NOMO-1 treated with DMSO at 0.1 percent for 48 hours (cell line): Measurements from ENCODE around the gene HMCES.

Source experiments
- DNase-seq: peaks from one replicate; lab custom pipeline; 2025; ENCODE audit not compliant: unreplicated experiment; lab: John Stamatoyannopoulos, UW

The HMCES gene, protein sequence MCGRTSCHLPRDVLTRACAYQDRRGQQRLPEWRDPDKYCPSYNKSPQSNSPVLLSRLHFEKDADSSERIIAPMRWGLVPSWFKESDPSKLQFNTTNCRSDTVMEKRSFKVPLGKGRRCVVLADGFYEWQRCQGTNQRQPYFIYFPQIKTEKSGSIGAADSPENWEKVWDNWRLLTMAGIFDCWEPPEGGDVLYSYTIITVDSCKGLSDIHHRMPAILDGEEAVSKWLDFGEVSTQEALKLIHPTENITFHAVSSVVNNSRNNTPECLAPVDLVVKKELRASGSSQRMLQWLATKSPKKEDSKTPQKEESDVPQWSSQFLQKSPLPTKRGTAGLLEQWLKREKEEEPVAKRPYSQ

DNA sequence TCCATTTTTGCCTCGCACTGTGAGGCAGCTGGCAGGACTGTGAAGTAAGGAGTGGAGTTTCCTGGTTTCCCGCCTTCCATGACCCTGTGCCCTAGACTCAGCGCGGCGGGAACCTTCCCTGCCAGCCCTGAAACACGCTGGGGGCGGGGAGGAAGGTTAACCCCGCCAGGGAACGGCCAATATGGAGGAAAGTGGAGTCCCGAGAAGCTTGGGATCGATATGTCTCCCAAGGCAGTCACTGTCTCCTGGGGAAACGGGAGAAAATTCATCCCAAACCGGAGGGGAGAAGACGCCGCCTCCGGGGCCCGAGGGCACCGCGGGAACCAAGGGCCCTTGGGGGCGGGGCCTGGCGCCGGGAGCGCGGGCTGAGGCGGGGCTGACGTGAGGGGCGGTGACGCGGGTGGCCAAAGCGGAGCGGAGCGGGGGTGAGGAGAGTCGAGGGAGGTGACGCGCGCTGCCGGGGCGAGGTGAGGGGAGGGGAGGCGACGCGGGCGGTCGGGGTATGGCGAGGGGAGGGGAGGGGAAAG lies at the start of gene HMCES:
Gene HMCES (plus strand): TSS at position 432 of the 527 bp plus-strand sequence. CDS start 863 bp downstream, outside the sequence.
- peak; percentile 94 for DNase-seq

DNA sequence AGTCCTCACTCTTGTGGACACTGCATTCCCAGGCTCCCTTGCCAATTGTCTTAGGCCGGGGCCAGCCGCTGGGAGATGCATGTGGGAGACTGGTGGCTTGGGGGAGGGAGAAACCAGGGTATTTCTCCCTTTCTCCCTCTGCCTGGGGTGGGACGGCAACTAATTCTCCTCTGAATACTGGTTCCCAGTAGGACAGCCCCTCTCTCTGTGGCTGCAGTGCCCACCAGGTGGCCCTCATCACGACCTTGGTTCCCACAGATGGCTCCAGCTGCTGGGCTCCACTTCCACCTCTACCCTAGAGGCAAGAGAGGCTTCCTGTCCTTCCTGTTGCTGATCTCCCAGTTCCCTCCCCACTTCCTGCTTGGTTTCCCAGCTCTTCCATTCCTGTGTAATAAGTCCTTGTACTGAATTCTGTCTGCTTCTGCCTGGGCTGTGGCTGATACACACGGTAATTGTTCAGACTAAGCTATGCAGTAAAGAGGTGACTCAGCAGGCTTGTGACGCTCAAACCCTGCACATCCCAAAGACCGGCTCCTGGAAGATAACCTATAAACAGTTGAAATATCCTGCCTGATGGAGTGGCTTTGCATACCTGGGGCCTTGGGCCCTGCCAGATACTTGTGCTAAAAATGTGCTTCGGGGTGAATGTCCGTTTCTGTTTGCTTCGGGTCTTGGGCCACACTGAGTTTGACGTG lies 49.6 kb upstream of the HMCES start:
- DNase-seq, result peak; percentile 35

DNA sequence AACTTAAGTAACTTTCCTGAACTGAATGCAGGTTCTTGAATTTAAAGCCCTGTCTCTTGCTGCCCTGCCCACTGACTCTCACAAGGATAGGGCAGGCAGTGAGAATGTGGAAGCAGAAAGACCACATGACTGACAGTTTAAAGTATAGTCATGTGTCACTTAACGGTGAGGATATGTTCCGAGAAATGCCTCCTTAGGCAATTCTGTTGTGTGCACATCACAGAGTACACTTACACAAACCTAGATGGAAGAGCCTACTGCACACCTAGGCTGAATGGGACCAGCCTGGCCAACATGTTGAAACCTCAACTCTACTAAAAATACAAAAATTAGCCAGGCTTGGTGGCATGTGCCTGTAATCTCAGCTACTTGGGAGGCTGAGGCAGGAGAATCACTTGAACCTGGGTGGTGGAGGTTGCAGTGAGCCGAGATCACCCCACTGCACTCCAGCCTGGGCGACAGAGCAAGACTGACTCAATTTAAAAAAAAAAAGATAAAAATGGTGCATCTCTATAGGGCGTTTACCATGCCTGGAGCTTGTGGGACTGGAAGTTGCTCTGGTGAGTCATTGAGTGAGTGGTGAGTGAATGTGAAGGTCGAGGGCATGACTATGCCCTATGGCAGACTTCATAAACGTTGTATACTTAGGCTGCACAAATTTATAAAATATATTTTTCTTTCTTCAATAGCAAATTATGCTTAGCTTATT lies 48.2 kb upstream of the HMCES start:
- DNase-seq, result peak; percentile 98

DNA sequence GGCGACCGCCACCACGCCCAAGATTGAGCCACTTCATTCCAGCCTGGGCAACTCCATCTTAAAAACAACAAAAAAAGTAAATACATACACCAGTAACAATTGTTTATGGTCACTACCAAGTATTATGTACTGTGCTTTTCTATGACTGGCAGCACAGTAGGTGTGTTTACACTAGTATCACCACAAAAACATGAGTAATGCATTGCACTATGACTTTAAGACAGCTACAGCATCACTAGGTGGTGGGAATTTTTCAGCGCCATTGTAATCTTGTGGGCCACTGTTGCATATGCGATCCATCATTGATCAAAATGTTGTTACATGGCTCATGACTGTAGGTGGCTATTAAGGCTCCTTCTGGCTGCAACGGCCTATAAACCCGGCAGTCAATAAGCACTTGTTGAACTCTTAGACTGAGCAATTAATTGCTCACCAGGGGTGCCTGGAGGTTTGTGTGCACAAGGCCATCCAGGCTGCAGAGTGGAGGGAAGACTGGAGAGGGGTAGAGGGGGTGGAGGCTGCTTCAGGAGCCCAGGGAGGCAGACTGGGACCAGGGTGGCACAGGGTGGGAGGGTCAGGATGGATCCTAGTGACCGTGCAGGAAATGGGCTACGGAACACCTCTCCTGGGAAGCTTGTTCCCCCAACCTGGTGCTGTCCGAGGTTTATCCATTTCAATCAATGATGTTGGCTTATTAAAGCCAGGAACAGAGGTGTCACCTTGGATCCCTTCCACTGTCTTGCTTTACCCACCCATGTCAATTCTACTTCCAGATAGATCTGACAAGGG lies 47.1 kb upstream of the HMCES start:
- no peak for DNase-seq

DNA sequence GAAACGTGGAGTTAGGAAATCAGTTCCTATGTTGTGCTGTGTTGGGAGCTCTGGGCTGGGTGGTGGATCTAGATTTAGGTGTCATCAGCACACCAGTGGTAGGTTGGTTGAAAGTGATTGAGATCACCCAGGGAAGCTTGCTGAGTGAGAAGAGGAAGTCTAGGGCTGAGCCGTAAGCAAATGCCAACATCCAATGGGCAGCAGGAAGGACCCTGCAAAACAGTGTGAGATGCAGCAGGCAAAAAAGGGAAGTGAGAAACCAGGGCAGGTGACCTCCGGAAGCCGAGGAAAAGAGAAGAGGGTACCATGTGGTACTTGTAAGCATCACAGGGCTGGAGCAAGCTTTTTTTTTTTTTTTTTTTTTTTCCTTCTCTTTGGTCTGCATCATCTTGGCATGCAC lies 45.1 kb upstream of the HMCES start:
- peak; percentile 100 for DNase-seq

DNA sequence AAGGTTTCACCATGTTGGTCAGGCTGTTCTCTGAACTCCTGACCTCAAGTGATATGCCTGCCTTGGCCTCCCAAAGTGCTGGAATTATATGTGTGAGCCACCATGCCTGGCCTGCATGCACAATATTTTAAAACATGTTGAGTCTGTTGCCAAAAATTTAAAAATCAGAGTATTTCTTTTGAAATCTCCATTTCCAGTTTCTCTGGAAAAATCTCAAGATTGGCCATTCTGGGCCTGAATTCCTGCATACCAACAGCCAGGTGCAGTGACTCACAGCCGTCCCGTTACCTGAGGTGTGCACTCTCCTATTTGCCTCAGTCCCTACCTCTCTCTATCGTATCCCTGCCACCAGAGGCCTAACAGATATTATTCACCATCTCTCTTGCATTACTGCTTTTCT lies 44.2 kb upstream of the HMCES start:
- DNase-seq, result no peak

DNA sequence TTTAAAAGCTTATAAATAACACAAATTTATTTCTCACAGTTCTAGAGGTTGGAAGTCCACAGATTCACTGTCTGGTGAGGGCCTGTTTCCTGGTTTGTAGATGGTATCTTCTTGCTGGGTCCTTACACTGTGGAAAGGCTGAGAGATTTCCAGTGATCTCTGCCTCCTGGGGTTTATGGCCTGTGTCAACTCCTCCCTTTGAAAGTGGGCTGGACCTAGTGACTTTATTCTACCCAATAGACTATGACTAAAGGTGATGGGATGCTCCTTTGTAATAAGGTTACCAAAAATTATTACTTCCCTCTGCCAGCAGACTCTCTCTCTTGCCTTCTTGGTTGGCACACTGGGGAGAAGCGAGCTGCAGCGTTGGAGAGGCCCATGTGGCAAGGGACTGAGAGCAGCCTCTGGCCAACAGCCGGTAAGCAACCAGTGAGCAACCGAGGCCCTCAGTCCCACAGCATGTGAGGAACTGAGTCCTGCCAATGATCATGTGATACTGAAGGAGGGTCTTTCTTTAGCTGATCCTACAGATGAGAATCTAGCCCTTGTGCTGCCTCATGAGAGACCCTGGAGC lies 43.2 kb upstream of the HMCES start:
- no peak for DNase-seq

DNA sequence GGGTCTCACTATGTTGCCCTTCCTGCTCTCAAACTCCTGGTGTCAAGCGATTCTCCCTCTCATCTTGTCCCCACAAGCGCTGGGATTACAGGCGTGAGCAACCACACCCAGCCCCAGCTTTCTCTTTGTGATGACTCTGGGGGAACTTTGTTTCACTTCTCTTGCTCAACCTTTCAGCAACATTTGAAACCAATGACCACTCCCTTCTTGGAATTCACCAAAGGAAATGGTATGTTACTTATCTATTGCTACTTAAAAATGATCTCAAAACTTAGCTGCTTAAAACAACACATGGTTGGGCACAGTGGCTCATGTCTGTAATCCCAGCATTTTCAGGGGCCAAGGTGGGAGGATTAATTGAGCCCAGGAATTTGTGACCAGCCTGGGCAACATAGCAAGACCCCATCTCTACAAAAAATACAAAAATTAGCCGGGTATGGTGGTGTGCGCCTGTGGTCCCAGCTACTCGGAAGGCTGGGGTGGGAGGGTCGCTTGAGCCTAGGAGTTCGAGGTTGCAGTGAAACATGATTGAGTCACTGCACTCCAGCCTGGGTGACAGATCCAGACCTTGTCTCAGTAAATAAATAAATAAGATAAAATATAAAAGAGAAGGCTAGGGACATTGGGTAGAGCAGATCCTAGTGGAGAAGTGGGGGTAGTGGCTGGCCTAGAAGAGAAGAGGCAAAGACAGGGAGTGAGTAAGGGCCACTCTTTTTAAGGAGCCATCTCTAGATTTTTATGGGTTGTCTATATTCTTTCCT lies 39.5 kb upstream of the HMCES start:
- peak; percentile 95 for DNase-seq

DNA sequence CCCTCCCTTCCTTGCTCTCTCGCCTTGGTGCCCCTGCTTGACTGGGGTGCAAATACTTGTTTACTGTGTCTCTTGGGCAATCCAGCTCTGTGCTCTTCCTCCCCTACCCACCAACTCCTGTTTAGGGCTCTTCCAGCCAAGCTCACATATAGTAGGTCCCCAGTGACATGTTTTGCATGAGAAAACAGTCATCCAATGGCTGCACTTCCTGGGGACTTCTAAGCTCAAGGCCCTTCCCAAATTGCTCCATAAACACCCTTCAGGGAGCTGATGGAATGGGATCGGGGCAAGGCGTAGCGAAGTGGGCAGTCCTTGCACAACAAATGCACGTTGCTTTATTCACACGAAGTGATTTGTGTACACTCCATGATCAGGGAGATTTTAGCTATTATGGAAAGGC lies 38.7 kb upstream of the HMCES start:
- DNase-seq, result no peak

DNA sequence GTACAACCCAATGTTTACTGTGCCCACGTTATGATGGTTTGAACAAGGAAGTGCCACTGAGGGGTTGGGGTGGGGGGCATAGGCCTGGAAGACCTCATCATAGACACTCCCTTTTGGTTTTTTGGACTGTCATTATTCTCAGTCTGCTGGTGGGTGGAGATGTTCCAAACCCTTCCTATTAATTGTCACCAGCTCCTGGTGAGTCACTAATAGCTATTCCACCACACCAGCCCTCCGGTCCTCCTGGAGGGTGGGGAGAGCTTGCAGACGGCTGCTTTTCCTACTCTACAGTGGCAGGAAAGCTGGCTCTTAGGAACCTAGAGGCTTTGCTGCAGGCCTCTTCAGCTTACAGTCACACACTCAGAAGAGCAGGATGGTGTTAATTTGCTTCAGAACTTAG lies 38.2 kb upstream of the HMCES start:
- no peak for DNase-seq

DNA sequence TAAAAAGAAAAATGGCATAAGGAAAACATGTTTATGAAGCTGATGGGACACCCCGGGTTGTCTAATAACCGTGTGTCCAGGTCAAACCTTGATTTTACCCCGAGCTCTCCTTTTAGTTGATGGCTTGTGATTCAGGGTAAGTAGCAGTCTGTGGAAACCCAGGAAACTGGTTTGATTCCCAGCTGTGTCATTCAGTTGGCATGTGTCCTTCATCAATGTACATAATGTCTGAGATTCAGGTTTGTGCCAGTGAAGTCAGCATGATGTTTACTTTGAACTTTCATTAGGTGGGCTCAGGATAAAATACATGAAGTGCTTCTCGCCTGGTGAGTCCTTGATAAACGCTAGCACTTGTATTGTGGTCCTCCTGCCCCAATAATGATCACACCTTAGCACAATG lies 33.5 kb upstream of the HMCES start:
- DNase-seq, result no peak

DNA sequence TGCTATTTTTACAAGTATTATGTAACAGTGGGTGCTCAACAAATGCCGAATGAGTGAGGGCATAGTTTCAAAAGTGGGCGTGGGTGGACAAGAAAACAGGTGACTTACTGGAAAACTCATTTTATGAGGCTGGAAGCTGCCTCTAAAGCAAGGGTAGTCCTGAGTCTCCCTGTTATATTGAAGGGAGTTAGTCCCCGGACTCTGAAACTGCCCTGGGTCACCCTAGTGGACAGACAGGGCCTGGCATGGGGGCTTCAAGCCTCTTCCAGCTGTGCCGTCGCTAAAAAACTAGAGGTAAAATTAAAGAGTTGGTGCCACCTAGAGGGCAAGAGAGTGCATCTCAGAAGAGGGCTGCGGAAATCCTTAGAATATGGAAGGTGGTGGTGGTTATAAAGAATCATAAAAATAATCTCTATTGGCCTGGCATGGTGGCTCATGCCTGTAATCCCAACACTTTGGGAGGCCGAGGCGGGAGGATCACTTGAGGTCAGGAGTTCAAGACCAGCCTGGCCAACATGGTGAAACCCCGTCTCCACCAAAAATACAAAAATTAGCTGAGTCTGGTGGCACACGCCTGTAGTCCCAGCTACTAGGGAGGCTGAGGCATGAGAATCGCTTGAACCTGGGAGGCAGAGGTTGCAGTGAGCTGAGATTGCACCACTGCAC lies 32.9 kb upstream of the HMCES start:
- DNase-seq, result peak; percentile 99

DNA sequence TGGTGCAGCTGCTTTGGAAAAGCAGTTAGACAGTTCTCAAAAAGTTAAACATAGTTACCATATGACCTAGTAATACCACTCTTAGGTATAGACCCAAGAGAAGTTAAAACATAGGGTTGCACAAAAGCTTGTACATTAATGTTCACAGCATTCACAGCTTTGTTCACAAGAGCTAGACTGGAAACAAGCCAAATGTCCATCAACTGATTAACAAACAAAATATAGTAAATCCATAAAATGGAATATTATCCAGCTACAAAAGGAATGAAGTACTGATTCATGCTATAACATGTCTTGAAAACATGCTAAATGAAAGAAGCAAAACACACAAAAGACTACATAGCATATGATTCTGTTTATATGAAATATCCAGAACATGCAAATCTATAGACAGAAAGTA lies 32.0 kb upstream of the HMCES start:
- DNase-seq, result no peak

DNA sequence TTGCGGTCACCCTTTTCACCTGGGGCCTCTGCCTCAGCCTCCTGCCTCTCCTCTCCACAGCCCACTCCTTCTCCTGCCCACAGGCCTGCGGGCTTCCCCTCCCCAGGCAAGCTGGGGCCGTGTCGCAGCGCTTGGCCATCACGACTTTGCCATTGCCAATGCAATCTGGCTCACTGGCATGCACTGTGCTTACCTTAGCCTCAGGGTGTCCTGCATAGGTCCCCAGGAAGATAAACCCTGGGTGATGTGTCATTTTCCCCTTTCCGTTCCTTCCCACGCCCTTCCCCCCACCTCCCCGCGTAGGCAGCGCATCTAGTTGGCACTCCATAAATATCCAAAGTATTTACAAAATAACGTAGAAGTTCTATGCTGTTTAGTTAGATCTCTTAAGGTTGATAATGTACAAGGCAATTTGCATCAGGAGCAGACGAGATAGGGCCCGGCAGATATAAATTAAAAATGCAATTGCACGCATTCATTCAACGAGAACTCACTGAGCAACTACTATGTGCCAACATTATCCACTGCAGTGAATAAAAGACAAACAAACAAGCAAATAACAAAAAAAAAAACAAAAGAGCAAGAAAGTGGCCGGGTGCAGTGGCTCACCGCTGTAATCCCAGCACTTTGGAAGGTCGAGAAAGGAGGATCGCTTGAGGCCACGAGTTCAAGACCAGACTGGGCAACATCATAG lies 30.2 kb upstream of the HMCES start:
- DNase-seq, result no peak

DNA sequence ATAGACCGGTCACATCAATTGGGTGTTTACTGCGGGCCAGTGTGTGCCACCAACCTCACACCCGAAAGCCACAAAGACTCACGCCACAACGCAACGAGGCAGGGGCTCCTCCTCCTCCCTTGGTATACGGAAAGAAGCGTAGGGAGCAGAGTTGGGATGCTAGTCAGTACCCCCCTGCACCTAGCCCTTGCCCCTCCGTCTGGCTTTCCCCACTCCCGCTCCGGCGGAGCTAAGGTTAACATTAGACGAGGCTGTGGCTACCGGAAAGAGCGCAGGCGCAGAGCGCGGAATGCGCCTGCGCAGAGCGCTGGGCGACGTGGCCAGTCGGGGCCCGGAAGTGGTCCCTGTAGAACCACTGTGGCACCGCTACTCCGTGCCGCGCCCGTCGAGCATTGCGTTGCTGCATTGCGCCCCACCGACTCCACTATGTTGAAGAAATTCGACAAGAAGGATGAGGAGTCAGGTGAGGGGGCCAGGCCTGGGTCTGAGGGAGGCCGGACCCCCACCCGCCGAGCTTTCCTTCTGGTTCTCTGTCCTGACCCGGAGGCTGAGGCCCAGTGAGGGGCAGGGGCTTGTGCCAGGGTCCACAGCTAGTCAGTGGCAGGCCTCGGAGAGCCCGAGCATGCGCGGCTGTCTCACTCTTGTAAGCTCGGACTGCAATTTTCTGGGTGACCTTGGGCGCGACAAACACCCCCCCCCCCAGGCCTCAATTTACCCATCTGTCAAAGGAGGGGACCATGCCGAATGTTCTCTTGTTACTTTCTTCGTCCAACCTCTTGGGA lies 29.2 kb upstream of the HMCES start, which contains the start of gene COPG1:
Gene COPG1 (plus strand): TSS at position 323 of the 782 bp plus-strand sequence. CDS start 104 bp downstream, at position 427.
- peak; percentile 89 for DNase-seq

DNA sequence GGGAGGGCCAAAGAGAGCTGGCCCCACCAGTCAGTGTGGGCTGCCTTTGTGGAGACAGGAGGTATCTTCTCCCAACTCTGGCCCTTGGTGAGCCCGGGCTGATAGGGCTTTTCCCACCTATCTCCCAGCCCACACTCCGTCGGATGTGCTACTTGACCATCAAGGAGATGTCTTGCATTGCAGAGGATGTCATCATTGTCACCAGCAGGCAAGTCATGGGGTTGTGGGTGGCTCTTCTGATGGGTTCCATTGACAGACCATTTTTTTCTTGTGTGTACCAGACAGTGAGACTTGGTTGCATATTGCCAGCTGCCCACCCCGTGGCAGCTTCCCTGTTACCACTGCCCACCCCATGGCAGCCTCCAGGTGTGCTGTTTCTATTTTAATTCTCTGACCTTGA lies 25.9 kb upstream of the HMCES start:
- DNase-seq, result no peak

DNA sequence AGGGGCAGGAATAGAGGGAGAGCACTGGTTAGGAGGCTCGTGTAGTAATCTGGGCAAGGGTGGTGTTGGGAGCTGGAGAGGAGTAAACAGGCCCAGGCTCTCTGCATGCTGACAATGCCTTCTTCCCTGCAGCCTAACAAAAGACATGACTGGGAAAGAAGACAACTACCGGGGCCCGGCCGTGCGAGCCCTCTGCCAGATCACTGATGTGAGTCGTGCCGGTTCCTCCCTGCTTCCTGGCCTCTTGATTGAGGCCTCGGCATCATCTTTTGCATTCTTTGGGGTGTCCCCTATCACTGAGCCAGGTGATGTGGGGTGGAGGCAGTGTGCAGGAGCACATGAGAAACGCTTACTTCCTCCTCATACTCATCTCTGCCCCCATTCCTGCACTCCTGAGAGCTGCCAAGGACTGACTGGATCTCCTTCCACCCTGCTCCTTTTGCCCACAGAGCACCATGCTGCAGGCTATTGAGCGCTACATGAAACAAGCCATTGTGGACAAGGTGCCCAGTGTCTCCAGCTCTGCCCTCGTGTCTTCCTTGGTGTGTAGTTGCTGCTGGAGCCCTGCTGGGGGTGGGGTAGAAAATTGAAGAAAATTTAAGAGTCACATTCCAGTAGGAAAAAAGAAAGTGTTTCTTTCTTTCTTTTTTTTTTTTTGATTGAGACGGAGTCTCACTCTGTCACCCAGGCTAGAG lies 24.0 kb upstream of the HMCES start:
- no peak for DNase-seq
